Hindlimb muscle (tissue), 1 donor: ENCODE results near the gene EED. TPM values are rescaled to one million over a fixed set of nuclear protein-coding genes. Genes with fewer than 3 reads are reported as not detected.
A peak's percentile ranks its signal among the peaks of the same experiment; 100 is the strongest.

Experiments used
- DNase-seq: peaks from one replicate; pipeline ENCODE4 v3.0.0-alpha.2; 2013
- polyA plus RNA-seq: library from polyadenylated mRNA; unstranded; fragments of 120-200 nt; gene quantifications from one replicate; pipeline ENCODE4 v1.2.1, GENCODE V29; 2013; ENCODE audit not compliant: insufficient read length

EED gene, protein sequence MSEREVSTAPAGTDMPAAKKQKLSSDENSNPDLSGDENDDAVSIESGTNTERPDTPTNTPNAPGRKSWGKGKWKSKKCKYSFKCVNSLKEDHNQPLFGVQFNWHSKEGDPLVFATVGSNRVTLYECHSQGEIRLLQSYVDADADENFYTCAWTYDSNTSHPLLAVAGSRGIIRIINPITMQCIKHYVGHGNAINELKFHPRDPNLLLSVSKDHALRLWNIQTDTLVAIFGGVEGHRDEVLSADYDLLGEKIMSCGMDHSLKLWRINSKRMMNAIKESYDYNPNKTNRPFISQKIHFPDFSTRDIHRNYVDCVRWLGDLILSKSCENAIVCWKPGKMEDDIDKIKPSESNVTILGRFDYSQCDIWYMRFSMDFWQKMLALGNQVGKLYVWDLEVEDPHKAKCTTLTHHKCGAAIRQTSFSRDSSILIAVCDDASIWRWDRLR
- 17.7 TPM for polyA plus RNA-seq

DNA sequence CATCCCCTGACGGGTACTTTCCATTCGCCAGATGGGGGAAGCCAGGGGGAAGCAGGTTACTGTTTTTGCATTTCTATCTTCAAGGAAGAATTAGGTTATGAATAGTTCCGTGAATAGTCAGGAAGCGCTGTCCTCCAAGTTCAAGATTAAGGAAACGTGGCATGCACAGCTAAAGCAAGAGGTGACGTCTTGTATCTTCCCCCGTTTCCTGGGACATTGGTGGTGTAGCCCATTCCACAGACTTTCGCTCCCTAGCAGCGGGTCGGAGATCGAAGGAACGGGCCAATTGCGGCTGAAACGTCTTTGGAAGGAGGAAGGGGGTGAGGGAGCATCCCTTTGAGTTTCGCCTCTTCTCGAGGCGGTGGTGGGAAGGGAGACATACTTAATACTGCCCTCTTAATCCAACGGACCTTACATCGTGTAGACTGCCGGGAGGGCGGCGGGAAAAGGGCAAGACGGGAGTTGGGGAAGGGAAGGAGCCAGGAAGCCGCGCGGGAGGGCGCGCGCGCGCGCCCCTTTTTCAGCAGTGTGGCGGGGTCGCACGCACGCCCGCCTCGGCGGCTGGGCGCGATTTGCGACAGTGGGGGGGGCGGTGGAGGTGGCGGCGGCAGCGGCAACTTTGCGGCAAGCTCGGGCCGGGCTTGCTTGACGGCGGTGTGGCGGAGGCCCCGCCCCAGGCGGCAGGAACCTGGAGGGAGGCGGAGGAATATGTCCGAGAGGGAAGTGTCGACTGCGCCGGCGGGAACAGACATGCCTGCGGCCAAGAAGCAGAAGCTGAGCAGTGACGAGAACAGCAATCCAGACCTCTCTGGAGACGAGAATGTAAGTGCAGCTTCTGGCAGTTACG is at the start of gene EED:
TSS of gene EED (plus strand) at position 232 of the 847 bp plus-strand sequence. CDS start at position 709, 477 bp downstream.
- peak; percentile 95 for DNase-seq

DNA sequence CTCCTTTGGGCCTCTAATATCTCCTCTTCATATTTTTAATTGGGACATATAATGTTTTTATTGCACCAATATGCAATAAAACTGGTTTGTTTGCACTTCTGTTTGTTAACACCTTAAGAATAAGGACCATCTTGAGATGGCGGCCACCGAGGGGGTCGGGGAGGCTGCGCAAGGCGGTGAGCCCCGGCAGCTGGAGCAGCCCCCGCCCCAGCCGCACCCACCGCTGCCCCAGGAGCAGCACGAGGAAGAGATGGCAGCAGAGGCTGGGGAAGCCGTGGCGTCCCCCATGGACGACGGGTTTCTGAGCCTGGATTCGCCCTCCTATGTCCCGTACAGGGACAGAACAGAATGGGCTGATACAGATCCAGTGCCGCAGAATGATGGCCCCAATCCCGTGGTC is 49.6 kb upstream of the EED start:
- no peak for DNase-seq

DNA sequence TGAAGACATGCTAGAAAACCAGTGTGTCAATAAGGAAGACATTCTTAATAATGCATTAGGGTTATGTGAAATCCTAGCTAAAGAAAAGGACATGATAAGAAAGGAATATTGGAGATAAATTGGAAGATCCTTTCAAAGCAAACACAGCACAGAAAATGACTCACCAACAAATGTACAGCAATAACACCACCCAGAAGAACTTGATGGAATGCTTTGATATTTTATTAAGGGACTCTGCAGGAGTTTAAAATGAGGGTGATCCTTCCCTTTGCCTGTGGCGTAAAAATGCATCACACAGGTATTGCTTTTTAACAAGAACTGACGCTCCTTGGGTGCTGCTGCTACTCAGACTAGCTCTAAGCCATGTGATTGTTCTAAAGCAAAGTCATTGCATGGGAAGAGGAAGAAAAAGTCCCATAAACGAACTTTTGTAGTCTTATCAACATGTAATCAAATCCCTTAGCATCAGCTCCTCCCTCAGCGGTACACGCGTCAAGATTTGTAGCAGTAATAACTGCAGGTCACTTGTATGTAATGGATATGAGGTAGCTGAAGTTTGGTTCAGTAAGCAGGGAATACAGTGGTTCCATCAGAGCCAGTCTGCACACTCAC is 48.4 kb upstream of the EED start:
- no peak for DNase-seq

- no peak for DNase-seq
These were observed 47.6 kb upstream of the EED start for GRCh38 chr11:86196913-86197312.

DNA sequence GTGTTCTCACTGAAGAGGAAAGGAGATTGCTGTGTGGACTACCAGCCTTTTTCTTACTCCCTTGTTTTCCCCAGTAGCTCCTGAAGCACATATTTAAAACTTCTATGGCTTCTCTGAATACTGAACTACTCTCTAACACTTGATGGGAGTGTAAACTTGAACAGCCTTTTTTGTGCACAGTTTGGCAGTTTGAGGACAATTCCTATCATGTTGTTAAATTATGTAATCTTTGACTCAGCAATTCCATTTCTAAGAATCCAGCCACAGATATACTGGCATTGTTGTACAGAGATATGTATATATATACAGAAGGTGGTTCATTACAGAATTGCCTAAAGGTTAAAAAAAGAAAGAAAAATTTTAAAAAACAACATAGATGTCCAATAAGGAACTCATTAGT is 47.1 kb upstream of the EED start:
- no peak for DNase-seq

GRCh38 chr11:86198139-86198538 is 46.4 kb upstream of the EED start:
- no peak for DNase-seq

GRCh38 chr11:86199354-86199753 is 45.2 kb upstream of the EED start:
- DNase-seq: no peak

GRCh38 chr11:86201371-86201884 is 43.1 kb upstream of the EED start:
- DNase-seq: no peak

- DNase-seq: no peak
These were observed 42.6 kb upstream of the EED start for GRCh38 chr11:86202013-86202336.

DNA sequence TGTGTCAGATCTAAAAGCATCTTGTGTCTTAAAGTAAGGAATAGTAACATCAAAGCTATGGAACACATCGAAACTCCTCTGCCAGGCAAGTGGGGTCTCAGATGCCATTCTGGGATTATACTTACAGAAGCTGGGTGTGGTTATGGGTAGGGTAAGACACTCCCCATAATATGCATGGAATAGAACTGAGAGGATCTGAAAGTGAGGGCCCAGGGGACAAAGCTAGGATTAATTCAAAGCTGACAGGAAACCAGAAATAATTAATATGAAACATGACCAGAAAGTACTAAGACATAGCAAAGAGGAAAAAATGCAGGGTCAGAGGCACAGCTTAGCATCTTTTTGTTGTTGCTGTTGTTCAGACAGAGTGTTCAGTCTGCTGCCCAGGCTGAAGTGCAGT is 40.2 kb upstream of the EED start:
- DNase-seq: no peak

- no peak for DNase-seq
These were observed 38.9 kb upstream of the EED start for GRCh38 chr11:86205421-86206336.

GRCh38 chr11:86206337-86206695 is 38.2 kb upstream of the EED start:
- DNase-seq: no peak

- DNase-seq: no peak
These were observed 37.1 kb upstream of the EED start for GRCh38 chr11:86207413-86207812.

DNA sequence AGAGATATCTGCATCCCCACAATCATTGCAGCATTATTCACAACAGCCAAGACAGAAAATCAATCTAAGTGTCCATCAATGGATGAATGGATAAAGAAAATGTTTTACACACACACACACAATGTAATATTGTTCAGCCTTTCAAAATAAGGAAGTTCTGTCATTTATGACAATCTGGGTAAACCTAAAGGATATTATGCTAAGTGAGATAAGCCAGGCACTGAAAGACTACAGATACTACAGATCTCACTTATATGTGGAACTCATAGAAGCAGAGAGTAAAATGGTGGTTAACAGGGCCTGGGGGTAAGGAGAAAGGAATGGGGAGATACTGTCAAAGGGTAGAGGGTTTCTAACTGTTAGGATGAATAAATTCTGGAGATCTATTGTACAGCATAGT is 36.0 kb upstream of the EED start:
- DNase-seq: no peak

- DNase-seq: no peak
These were observed 34.5 kb upstream of the EED start for GRCh38 chr11:86209806-86210657.

DNA sequence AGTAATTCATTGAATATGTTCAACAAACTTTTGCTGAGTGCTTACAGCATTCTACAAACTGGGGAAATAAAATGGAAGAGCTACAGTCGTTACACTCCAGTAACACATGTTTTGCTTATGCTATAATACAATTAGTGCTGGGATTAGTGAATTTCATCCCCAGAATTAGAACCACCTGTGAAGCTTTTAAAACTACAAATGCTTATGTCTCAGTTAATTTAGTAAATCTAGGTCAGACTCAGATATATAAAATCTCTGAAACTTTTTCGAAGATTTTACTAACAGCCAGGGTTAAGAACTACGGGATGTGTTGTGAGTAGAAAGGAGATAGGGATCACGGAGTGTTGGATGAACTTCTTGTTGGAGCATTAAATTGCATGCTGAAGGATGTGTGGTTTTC is 33.7 kb upstream of the EED start:
- no peak for DNase-seq

DNA sequence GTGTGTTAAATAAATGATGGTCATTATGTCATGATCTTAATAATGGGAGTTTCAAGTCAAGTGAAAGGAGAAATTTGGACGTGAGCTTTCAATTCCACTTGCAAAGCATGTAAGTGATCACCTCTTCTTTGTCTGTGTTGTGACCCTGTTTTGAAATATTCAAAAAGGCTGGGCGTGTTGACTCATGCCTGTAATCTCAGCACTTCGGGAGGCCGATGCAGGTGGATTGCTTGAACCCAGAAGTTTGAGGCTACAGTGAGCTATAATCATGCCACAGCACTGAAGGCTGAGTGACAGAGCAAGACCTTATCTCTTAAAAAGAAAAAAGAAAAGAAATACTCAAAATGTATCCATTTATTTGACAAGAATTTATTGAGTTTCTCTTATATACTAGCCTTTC is 32.9 kb upstream of the EED start:
- DNase-seq: no peak

DNA sequence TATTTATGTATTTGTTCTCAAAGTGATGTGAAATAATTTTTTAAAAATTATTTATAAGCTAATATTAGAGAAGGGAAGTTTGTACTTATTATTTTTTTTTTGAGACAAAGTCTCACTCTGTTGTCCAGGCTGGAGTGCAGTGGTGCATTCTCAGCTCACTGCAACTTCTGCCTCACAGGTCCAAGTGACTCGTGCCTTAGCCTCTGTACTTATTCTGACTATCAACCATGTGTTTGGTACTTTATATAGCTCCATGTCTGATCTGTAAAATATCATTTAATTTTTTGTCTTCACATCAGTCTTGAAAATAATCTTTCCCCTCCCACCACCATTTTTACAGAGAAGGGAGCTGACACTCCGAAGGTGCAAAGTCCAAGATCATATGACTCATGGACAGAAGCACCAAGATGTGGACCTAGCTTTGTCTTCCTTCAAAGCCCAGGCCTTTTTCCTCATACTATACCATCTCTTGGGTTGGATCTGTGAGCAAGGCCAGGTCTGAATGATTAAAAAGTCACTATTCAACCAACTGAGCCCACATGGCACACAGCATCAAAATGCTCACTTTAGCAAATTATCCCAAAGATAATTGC is 32.4 kb upstream of the EED start:
- no peak for DNase-seq

GRCh38 chr11:86214710-86215109 is 29.8 kb upstream of the EED start:
- DNase-seq: no peak
